Measurements from ENCODE around the gene PTPRO.

PTPRO gene

DNA sequence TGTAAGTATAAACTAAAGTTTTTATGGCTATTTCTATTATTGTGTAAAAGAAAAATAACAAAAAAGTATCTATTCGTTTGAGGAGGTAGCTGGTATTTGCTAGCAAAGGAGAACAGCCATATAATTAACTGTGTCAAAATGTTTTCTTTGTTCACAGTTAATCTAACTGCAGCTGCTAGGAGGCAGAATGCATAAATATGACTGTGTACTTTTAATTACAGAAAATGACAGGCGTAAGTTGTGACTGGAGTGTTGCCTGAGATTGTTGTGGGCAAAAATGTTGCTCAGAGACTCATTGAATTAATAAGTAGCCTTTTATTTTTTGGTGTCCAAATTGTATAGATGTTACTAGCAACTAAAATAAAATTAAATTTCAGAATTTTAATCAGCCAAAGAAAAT is 33.5 kb downstream of the PTPRO start:
- DNase-seq, result no peak

DNA sequence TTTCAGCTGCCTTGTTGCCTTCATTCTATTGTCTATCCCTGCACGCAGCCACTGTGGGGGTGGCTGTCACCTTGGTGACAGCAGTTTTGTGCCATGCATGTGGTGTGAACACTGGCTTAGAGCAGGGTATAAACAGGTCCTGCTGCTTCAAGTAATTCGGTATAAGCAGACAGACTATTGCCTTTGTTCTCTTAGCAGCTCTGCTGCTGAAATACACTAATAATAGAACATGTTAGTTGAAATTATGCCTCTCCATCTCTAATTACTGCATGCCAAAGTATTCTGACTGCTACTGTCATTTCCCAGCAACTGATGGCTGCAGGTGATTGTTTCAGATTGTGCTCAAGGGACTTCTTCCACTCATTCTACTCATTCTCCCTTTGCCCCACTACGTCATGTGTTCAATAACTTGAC is 34.6 kb downstream of the PTPRO start:
- no peak for DNase-seq

DNA sequence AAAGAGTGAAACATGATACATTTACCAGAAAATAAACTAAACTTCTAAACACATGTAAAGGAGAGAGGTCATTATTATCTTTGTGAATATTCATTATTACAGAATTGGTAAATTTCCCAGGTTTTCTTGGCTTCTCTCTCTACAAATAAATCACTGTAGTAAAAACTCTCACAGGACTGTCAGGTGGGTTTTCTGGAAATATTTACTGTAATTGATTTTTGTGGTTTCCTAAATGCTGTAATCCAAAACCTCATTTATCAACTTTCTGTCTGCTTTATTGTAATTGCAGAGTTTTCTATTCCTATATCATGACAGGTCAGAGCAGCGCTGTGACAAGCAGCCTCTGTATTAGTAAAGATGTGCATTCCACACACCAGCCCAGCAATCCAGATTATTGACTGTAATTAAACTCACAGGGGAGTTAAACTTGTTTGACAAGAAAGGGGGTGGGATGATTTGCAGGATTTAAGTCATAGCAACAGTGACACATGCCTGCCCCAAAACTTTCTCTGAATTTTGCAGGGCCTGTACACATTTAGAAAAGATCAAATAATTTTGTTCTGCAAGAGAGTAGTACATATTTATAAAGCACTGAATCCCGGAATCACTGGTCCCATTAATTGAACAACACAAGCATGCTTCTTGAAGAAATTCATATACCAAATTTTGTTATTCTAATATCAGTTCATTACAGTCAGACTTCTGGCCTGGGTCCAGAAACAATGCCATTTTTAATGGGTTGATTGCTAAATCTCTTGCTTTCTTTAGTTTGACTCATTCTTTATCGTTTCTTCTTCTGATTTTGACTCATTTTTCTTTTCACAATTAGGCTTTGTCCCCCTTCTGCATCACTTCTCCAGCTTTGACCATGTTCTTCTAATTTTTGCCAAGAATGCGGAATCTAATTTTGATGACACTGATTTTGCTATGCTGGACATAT is 42.2 kb downstream of the PTPRO start:
- no peak for DNase-seq

DNA sequence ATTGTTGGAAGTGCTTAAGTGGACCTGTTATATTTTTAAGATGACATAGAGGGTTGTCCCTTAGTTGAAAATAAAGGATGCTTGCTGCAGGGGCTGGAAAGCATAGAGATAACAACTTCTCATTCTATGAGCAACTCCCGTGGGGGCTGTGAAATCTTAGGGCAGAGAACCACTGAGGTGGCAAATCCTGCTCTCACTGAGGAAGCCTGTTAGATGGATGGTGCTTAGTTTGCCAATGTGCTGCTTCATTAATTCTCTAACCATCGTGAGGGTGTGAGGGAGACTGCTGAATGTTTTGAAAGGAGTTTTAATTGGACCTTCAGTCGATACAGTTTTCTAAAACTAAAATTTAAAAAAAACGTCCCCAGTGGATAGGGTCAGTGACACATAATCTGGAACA is 46.5 kb downstream of the PTPRO start:
- DNase-seq, result no peak

DNA sequence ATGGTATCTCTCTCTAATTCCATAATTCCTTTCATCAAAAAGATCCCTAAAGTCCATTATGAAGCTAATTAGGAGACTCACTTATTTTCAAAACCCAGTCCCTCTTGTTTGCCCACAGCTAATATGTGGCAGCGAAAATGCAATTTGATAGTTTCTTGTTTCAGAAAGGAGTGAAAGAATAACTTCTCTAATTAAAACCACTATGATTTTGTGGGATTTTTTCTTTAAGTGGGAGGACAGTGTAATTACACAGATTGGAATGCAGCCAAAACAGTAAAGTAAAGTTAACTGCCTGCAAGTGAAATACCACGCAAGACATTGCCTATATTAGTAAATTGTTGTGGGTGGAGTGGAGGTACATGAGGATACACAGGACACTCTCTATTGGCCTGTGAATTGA is 50.0 kb downstream of the PTPRO start:
- no peak for DNase-seq

DNA sequence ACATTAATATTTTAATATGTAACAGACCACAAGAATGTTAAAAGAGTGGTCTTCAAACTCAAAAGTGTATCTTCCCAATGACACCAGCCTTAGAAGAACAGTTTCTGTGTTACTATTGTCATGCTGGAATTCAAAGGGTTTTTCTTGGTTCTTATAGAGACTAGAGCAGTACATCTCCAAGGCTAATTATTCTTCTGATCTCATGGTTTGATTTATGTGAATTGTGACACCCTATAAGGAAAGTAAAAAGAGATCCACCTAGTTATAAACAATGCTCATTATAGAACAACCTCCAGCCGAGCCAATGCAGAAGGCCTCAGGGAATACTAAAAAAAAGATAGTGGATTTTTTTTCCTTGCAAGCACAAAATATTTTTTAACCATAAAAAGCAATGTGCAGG is 65.5 kb downstream of the PTPRO start:
- no peak for DNase-seq

DNA sequence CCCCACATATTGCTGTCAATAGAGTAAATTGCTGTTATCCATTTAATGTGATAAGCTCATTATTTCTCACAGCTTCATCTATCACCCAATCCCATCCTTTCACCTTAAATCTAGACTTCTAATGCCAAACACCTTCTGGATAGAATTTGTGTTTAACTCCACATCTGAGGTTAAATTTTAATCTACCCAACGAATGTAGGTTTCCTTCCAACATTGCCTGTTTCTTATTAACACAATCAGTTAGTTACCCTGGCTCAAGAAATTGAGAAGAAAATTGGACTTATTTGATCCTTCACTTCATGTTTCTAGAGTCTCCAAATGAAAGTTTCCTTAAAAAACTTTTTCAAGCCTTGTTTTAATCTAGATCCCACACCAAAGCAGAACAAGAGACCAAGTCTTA is 67.3 kb downstream of the PTPRO start:
- DNase-seq, result no peak

DNA sequence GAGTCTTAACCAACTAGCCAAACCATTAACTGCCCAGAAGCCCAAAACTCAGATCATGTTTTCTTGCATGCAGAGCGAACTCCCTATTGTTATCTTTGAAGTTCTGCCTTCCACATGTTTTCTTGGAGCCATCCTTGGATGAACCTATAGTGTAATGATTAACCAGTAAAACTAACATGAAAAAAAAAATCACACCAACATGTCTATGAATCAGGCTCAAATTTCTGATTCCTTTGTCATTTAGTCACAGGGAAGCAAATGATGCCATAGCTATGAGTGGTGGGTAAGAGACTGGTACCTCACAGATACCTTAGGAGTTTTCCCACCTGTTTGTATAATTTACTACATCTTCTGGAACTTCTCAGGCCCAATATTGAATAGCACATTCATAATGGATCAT is 70.7 kb downstream of the PTPRO start:
- DNase-seq, result no peak

DNA sequence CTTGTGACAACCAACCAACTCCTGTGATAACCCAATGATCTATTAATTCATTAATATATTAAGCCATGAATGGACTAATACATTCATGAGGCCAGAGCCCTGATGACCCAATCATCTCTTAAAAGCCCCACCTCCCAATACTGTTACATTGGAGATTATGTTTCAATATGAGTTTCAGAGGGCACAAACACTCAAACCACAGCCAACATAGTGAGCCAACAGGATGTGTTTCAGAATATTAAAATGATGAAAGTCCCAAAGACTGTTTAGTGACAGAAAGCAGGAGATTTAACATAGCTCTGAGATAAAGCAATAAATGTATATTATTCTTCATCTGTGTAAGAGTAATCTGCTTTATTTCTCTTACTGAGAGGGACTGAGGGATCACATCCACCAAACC is 71.7 kb downstream of the PTPRO start:
- DNase-seq, result peak; percentile 37

DNA sequence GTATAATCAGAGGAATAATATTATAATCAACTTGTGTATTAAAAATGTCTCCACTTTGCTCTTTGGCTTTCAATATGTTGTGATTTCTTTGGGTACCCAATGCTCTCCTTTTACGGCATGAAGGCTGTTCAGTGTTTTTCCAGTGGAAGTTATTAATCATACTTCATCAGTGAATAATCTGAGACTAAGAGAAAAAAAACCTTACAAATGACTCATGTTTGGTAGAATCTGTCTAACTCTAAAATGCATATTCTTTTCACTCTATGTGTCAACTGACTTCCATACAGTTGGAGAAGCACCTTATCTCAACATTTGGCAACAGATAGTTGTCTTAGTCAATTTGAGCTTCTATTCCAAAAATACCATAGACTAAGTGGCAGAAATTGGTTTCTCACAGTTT is 82.2 kb downstream of the PTPRO start:
- DNase-seq, result no peak

DNA sequence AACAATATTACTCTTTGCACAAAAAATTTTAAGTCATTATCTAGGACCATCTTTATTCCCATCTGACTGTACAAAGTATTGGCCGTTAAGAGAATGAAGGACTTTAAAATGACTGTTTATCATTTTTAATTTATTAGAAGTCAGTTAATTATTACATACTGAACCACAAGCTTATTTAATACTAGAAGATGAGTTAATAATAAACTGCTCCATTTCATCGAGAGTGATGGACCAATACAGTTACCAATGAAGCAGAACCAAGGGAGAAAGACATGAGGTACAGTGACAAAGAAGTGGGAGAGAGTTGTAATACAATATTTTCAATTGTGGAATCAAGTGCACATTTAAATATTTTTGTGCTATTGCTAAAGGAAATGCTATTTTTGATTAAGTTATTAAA is 83.3 kb downstream of the PTPRO start:
- DNase-seq, result no peak

DNA sequence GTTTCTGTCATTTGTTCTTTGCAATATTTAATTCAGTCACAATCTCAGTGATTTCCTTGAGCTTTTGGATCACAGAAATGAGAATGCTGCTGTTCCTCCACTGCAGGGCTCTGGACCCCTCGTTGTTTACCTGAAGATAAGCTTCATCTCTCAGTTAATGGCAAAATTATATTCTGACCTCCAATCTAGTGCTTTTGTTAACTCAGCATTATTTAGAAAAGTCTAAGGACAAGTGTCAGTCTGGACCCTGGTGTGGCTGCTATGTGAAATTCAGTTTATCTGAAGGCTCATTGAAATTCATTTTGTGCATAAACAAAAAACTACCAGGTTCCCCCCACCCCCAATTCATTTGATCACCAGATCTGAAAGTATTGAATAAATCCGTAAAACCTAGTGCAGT is 84.7 kb downstream of the PTPRO start:
- no peak for DNase-seq

DNA sequence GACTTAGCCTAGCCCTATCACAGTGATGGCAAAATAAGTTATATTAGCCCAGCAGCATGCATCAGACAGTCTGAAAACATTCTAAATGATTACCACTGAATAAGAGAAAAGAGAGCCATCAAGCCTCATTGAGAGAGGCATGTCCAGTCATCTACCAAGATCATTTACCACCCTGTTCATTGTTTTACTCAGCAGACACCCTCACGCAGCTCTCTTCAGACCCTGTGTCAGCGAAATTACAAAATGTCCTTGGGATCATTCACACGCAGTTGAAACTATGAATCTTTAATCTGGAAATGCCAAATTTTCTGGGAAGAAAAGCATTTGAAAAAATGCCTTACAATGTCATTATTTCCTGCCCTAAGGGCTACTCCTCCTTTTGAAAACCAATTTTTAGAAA is 89.5 kb downstream of the PTPRO start:
- DNase-seq, result no peak

DNA sequence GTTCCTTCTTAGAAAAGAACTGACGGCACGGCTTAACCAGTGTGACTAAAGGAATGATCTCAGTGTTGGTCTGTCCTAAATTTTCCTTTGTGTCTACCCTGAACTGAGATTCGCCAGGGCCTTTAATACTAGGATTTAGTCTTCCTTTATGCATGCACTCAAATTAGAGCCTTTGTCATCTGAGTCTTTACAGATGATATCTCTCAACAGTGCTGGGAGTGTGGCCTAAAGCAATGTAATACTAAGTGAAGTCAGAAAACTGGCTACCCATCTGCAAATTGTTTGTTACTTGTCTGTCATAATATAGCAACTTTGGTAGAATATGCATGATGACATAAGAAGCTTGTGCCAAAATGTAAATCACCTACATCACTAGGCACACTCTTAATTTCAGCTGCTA is 95.4 kb downstream of the PTPRO start:
- no peak for DNase-seq

DNA sequence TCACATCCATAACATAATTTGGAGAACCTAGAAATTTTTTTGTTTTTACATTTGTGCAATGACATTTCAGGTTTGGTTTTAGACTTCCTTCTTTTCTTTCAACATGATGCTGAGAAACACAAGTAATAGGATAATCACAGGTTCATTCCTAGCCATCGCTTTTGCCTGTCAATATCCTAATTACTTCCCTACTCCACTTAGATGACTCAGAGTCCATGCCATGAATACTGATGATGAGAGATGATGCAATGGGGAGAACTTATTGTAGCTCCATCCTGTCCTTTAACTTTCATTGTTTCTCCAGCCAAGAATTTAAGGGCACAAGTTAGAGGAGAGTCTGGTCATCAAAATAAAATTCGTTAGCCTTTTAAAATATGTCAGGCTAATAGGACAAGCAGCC is 101.3 kb downstream of the PTPRO start:
- no peak for DNase-seq

DNA sequence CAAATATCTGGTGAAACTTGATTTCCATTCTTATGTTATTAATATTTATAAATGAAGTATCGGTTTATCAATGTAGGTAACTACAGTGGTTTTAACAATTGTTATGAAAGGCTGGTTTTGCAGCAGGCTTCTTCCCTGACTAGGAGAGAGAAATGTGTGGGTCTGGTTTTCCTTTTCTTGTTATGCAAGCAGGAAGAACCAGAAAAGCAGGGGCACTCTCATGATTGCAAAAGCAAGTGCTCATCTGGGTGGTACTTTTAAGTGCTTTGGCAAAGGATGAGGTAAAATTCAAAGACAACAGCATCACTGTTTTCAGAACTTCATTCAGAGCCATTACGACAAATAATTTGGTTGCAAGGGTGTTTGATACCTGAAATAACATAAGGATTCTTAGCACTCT is 105.6 kb downstream of the PTPRO start:
- no peak for DNase-seq

DNA sequence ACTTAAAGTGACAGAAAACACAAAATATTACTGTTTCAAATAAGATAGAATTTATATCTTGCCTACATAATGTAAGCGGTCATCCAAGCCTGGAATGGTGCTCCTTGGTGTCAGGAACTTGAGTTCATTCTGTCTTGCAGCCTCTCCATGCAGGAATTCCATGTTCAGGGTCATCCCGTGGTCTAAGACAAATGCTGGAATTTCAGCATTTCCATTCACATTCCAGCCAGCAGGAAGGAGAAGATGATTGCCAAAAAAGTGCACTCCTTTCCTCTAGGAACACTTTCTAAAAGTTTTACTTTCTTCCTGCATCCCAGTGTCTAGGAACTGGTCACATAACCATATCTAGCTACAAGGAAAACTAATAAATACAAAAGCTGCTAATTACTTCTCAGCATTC is 106.3 kb downstream of the PTPRO start:
- DNase-seq, result no peak

DNA sequence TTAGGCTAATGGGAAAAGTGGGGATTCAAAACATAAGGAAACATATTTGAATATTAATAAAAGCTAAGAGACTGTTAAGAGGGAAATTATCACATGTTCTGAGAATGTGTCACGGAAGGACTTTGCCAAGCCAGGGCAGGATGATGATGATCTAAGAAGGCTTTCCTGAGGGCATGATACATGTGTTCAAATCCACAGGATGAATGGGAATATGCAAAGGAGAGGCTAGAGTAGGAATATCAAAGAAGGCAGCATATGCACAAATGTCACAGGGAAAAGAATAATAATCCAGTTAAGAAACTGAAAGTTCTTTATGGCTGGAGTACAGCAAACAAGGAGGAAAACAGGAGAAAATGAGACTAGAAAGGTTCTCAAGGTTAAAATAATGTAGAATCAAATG is 107.0 kb downstream of the PTPRO start:
- DNase-seq, result no peak

DNA sequence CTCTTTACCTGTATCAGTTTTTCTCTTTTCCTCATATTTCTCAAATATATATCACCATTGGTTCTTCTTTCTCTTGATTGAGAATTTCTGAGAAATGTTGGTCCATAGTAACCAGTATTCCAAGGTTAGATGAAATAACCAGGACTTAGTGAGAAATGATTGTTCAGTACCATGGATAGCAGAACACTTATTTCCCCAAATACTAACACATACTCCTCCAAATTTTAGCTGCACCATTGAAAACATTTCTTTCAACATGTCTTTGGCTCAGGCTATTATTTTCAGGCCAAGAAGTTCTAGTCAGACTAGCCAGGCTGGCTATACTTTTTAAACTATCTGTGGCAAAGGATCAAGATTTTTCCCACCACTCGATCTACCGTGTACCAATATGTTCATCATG is 113.3 kb downstream of the PTPRO start:
- DNase-seq, result no peak

DNA sequence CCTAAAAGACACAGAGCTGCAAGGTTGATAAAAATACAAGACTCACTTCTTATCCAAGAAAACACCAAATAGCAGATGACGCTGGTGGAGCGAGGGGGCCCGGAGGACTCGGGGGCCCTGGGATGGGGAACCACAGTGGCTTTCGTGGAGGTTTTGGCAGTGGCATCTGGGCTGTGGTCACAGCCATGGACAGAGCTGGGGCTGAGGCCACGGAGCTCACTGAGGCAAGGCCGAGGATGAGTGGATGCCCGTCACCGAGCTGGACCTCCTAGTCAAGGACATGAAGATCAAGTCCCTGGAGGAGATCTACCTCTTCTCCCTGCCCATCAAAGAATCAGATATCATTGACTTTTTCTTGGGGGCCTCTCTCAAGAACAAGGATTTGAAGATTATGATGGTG is 117.2 kb downstream of the PTPRO start:
- DNase-seq, result no peak

DNA sequence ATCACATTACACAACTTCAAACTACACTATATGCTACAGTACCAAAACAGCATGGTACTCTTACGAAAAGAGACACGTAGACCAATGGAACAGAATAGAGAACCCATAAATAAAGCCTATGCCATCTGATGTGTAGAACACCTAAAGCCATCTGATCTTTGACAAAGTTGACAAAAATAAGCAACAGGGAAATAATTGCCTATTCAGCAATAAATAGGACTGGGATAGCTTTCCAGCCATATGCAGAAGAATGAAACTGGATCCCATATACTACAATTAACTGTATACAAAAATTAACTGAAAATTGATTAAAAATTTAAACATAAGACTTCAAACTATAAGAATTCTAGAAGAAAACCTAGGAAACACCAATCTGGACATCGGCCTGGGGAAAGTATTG is 120.7 kb downstream of the PTPRO start:
- no peak for DNase-seq

DNA sequence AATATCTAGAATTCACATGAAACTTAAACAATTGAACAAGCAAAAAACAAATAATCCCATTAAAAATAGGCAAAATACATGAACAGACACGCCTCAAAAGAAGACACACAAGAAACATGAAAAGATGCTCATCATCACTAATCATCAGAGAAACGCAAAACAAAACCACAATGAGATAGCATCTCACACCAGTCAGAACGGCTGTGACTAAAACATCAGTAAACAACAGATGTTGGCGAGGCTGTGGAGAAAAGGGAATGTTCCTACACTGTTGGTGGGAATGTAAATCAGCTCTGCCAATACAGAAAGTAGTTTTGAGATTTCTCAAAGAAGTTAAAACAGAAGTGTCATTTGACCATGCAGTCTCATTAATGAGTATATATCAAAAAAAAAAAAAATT is 121.3 kb downstream of the PTPRO start:
- peak; percentile 2 for DNase-seq

DNA sequence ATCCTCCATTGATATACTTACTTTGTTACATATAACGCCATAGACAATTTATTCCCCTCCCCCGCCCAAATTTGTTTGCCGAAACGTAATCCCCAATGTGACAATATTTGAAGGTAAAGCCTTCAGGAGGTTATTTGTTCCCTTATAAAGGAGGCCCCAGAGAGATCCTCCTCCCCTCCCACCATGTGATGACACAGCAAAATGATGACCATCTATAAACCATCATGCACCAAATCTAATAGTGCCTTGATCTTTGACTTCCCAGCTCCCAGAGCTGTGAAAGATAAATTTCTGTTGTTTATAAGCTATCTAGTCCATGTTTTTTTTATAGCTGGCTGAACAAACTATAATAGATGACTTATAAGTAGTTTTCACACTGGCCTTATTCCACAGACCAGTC is 122.2 kb downstream of the PTPRO start:
- DNase-seq, result no peak

DNA sequence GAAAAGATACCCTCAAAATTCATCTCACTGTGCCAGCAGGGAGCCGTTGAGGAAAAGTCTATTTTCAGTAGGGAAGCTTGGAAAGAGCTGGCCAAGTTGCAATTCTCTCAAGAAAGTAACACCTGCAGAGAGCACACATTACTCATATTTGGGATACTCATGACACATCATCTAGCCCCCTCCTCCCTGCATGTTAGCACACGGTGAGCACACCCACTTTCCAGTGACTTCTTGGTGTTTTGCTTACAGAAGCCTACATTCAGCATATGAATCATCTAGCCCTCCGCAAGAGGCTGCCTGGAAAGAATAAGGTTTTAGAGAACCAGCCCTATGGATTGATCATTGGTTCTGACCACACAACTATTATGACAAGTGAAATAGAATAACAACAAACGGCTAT is 124.5 kb downstream of the PTPRO start:
- no peak for DNase-seq

DNA sequence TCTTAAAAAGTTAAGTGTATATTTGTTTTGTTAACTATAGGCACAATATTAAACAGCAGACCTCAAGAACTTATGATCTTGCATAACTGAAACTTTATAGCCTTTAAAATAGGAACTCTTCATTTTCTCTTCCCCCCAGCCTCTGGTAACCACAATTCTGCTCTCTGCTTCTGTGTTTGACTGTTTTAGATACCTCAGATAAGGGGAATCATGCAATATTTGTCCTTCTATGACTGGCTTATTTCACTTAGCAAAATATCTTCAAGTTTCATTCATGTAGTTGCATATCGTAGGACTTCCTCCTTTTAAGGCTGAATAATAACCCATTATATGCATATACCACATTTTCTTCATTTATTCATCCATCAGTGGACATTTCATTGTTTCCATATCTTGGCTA is 131.3 kb downstream of the PTPRO start:
- DNase-seq, result peak; percentile 58
